ENCODE measurements around the gene NOTCH1.

Gene NOTCH1

GRCh38 chr9:136463578-136463977 lies 82.3 kb downstream of the NOTCH1 start:
- no peak for DNase-seq (ENCODE audit: low read depth)

- no peak for DNase-seq (ENCODE audit: low read depth)
These were observed 83.2 kb downstream of the NOTCH1 start for GRCh38 chr9:136462664-136463063.

- no peak for DNase-seq (ENCODE audit: low read depth)
These were observed 85.0 kb downstream of the NOTCH1 start for GRCh38 chr9:136460772-136461325.

- no peak for DNase-seq (ENCODE audit: low read depth)
These were observed 86.4 kb downstream of the NOTCH1 start for GRCh38 chr9:136459425-136459824.

GRCh38 chr9:136457326-136457725 lies 88.5 kb downstream of the NOTCH1 start:
- no peak for DNase-seq (ENCODE audit: low read depth)

GRCh38 chr9:136456258-136456657 lies 89.6 kb downstream of the NOTCH1 start:
- no peak for DNase-seq (ENCODE audit: low read depth)

GRCh38 chr9:136455043-136456002 lies 90.5 kb downstream of the NOTCH1 start:
- DNase-seq (ENCODE audit: low read depth), result no peak

- no peak for DNase-seq (ENCODE audit: low read depth)
These were observed 91.6 kb downstream of the NOTCH1 start for GRCh38 chr9:136454026-136454796.

- DNase-seq (ENCODE audit: low read depth), result no peak
These were observed 92.5 kb downstream of the NOTCH1 start for GRCh38 chr9:136453326-136453725.

GRCh38 chr9:136451221-136451877 lies 94.5 kb downstream of the NOTCH1 start:
- DNase-seq (ENCODE audit: low read depth), result no peak

- DNase-seq (ENCODE audit: low read depth), result no peak
These were observed 97.2 kb downstream of the NOTCH1 start for GRCh38 chr9:136448655-136449054.

- no peak for DNase-seq (ENCODE audit: low read depth)
These were observed 98.6 kb downstream of the NOTCH1 start for GRCh38 chr9:136447173-136447778.

- DNase-seq (ENCODE audit: low read depth), result no peak
These were observed 100.0 kb downstream of the NOTCH1 start for GRCh38 chr9:136445799-136446198.
